ENCODE measurements around the gene OGFOD3.

The OGFOD3 gene

DNA sequence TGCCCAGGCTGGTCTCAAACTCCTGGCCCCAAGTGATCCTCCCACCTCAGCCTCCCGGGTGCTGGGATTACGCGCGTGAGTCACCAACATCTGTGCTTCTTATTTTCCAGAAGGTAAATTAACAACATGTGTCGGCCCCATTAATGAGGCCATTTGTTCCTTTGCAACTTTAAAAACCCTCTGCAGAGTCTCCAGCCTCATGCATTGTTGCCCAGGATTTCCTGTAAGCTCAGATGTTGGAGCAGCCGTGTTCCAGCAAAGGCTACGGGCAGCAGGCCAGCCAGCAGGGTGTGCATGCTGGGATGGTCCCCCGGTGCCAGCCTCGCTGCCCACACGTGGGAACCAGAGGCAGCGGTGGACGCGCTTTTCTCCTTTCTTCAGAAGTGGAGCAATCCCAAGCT is 19.3 kb downstream of the OGFOD3 start:
- no peak for TF ChIP-seq CTCF (IDR thresholded peaks at IDR 0.05; ENCODE audit: low read depth, low read length)
- H3K4me3 ChIP-seq (ENCODE audit: low read depth, low read length): no peak overlapping the region

DNA sequence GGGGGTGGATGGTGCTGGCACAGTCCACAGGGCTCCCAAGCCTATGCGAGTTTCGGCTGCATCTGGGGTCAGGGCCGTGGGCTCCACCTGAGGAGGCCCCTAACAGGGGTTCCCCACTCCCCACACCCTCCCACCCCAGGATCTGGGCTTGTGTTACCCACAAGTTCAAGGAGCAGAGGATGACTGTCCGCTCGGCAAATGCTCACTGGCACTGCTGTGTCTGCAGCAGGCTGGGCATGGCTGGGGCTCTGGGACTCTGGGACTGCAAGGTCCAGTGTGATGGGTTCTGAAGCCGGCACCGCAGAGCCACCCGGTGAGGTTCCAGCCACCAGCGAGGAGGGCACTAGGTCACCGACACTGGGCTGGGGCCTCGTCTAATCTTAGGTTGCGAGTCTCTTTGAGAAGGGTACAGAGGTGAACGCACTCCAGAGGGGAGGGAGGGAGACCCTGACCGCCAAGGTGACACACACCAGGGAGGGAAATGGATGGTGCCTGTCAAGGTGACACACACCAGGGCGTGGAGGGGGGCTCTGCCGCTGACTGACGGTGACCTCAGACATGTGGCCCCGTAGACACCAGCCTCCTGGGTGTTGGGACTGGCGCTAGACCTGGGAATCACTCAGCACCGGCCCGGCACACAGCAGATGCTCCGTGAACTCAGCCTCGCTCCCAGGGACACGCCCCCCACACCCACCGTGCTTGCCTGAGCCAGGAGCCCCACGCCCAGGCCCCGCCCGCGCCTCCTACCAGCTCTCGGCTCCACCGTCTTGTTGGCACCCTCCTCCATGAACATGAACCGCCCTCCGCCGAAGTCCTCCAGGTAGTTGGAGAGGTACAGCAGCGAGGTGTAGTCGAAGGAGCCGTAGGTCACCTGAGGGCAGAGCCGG is 20.7 kb downstream of the OGFOD3 start:
- TF ChIP-seq CTCF (IDR thresholded peaks at IDR 0.05; ENCODE audit: low read depth, low read length): no peak
- no peak overlapping the region for H3K4me3 ChIP-seq (ENCODE audit: low read depth, low read length)

- H3K4me3 ChIP-seq (ENCODE audit: low read depth, low read length): no peak overlapping the region
- TF ChIP-seq CTCF (IDR thresholded peaks at IDR 0.05; ENCODE audit: low read depth, low read length): no peak
Measured at GRCh38 chr17:82396601-82397435, 21.6 kb downstream of the OGFOD3 start.

- H3K4me3 ChIP-seq (ENCODE audit: low read depth, low read length): no peak overlapping the region
- TF ChIP-seq CTCF (IDR thresholded peaks at IDR 0.05; ENCODE audit: low read depth, low read length): no peak
Measured at GRCh38 chr17:82394278-82394677, 24.1 kb downstream of the OGFOD3 start.

GRCh38 chr17:82392941-82393340 is 25.4 kb downstream of the OGFOD3 start:
- H3K4me3 ChIP-seq (ENCODE audit: low read depth, low read length): no peak overlapping the region
- TF ChIP-seq CTCF (IDR thresholded peaks at IDR 0.05; ENCODE audit: low read depth, low read length): no peak

DNA sequence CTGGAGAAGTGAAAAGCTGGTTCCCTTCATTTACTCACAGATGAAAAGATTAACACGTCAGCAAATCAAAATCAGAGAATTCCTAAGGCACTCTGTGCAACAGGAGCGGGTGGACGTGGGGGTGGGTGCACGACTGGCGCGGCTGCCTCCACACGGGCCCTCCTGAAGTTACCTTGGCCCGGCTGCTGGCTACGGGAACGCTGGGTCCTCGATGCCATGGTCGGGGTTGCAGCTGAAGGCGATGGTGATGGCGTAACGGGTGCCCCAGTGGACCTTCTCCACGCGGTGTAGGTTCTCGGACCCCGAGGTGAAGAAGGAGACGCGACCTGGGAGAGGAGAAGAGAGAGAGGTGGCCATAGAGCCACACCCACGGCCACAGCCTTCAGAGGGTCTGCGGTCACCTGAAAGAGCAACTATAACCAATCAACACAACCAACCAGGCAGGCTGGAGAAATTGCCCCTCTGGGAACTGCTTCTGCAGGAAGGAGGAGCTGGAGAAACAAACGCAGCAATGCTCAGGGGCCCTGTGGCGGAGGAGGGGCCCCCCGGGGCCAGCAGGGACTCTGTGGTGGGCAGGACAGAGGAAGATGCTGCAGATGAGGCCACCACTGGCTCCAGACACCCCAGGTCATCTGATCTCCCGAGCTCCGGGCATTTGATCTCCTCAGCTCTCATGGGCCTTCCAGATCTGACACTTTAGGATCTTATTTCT is 26.0 kb downstream of the OGFOD3 start:
- H3K4me3 ChIP-seq (ENCODE audit: low read depth, low read length): no peak overlapping the region
- no peak for TF ChIP-seq CTCF (IDR thresholded peaks at IDR 0.05; ENCODE audit: low read depth, low read length)

All from WI38 (cell line).